ENCODE measurements around the gene RBM20.

DNA sequence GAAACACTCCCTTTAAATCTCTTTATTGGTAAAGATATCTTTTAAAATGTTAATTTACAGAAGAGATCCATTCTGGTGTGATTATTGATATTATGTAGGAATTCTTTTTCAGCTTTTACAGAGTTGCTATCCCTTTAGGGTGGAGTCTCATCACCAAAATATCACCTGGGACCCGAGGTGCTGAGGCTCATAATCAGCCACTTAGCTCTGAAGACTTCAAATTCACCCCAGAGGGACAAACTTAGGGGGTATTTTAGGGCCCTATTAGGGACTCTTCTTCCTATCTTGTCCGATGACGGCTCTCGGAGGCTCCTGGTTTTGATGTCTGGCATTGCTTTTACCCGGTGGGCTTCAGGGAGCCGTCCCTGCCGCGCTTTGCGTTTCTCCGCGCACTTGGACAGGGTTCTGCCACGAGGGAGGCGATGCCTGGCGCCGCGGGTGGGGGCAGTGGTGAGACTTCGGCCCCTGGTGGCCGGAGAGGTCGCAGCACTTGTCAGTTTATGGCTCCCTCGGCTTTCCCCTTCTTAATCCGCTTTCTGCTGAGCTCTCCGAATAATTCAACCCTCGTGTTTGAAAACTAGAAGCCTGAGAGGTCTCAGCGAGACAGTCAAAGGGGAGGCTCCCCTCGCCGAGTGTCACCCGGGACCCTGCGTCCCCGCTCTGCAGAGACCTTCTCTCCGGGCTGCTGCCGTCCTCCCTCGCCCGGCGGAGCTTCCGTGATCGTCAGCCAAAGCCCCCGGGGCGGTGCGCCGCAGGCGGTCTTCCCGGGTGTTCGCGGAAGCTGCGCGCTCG lies 27.8 kb downstream of the RBM20 start:
- TF ChIP-seq, protein P1, sequence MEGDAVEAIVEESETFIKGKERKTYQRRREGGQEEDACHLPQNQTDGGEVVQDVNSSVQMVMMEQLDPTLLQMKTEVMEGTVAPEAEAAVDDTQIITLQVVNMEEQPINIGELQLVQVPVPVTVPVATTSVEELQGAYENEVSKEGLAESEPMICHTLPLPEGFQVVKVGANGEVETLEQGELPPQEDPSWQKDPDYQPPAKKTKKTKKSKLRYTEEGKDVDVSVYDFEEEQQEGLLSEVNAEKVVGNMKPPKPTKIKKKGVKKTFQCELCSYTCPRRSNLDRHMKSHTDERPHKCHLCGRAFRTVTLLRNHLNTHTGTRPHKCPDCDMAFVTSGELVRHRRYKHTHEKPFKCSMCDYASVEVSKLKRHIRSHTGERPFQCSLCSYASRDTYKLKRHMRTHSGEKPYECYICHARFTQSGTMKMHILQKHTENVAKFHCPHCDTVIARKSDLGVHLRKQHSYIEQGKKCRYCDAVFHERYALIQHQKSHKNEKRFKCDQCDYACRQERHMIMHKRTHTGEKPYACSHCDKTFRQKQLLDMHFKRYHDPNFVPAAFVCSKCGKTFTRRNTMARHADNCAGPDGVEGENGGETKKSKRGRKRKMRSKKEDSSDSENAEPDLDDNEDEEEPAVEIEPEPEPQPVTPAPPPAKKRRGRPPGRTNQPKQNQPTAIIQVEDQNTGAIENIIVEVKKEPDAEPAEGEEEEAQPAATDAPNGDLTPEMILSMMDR (IDR thresholded peaks at IDR 0.05; ENCODE audit: poor library complexity), result peak; percentile 68
- TF ChIP-seq EZH2 (IDR thresholded peaks at IDR 0.05; ENCODE audit: borderline replicate concordance) (no peak), EZH2phosphoT487 (IDR thresholded peaks at IDR 0.05; ENCODE audit: low read depth, severe bottlenecking, unreplicated experiment) (no peak)

Measured in hepatocyte (in vitro differentiated cells).